NOMO-1 treated with dmso at 0.1 percent for 144 hours (cell line): ENCODE measurements around the gene MRPL14.
"Not testable (repeated sequence)": the region's sequence is repeated elsewhere in the genome, so short reads cannot be mapped to it uniquely, and the experiment has no call there.

Experiments used
- DNase-seq: peaks from one replicate; lab custom pipeline; 2025; ENCODE audit not compliant: unreplicated experiment; lab: John Stamatoyannopoulos, UW

Gene MRPL14

DNA sequence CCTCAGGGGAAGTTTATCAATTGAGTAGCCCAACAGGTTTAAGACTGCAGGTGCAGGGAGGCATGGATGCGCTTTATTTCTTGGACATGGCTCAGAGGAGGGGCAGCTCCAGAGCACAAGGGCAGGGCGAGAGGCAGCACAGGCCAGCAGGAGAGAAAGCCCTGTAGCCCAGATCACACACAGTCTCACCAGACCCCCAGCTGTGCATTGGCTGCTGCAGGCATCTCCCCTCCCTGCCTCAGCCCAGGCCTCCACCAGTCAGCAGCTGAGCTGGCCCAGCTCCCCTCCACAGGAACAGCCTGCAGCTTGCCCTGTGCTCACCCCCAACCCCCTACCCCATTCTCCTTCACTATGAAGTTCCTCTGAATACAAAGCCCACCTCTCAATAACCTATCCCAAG is 24.7 kb downstream of the MRPL14 start:
- DNase-seq = no peak

GRCh38 chr6:44101832-44102231 is 25.4 kb downstream of the MRPL14 start:
- DNase-seq = no peak

- no peak for DNase-seq
Measured at GRCh38 chr6:44100088-44100550, 27.1 kb downstream of the MRPL14 start.

- DNase-seq = no peak
Measured at GRCh38 chr6:44099192-44099591, 28.1 kb downstream of the MRPL14 start.

GRCh38 chr6:44097782-44098317 is 29.4 kb downstream of the MRPL14 start:
- DNase-seq = no peak

GRCh38 chr6:44096612-44097011 is 30.6 kb downstream of the MRPL14 start:
- DNase-seq = peak; percentile 45

- DNase-seq = not testable (repeated sequence)
Measured at GRCh38 chr6:44095243-44095623, 32.0 kb downstream of the MRPL14 start.

GRCh38 chr6:44094403-44095242 is 32.6 kb downstream of the MRPL14 start:
- no peak for DNase-seq

DNA sequence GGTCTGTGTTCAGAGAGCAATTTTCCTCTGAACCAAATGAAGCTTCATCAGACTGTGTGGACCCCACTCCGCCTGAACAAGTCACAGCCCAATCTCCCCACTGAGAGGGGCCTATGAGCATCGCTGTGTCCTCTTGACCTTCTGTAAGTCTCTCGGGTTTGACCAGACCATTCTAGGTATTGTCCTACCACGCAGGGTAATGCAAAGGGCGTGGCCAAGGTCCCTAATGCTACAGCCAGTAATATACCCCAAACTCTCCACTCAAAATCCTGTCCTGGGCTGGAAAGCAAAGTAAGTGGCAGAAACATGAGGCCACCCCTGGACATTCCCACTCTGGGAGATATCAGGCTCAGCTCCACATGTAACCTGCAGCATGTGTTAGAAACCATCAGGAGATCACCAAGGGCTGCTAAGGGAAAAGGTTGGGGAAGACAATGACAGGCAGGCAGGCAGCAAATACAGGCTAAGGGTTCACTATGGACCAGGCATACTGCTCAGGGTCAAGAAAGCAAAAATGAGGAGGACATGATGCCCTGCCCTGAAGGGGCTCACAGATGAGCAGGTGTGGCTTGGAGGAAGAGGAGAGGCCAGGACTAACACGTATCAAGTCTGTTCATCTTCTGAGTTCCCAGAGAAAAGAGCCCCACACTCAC is 33.4 kb downstream of the MRPL14 start:
- no peak for DNase-seq

- no peak for DNase-seq
Measured at GRCh38 chr6:44093066-44093465, 34.2 kb downstream of the MRPL14 start.

DNA sequence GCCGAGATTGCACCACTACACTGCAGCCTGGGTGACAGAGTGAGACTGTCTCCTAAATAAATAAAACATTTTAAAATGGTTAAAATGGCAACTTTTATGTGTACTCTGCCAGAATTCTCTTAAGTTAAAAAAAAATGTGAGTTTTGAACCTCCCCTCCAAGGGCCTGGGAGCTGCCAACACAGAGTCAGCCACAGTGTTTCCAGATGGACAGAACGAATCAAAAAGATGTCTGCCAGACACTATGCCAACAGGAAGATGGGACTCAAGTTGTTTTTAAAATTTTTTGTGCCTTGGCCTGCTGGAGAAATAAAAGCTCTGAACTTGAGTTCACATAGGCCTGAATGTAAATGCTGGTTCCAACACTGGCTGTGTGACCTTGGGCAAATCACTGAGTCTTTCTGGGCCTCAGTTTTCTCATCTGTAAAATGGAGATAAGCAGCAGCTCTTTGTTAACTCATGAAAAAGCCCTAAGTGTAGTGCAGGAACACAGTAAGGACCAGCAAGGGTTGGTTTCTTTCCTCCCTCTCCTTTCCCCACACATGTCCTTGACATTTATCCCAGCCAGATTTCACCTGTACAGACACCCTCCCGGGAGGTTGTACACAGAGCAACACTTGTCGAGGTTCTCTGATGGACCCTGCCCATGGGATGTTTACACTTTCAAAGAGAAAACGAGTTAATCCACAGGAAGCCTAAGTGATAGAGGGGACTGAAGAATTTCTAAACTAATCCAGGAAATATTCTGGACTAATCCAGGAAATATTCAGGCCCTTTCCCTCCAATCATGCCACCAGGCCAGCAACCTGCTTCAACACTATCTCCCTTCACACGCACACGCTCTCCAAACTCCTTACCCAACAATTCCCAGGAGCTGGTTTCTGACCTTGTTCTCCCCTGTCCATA is 35.0 kb downstream of the MRPL14 start:
- DNase-seq = no peak

- DNase-seq = not testable (repeated sequence)
Measured at GRCh38 chr6:44091356-44091755, 35.9 kb downstream of the MRPL14 start.

DNA sequence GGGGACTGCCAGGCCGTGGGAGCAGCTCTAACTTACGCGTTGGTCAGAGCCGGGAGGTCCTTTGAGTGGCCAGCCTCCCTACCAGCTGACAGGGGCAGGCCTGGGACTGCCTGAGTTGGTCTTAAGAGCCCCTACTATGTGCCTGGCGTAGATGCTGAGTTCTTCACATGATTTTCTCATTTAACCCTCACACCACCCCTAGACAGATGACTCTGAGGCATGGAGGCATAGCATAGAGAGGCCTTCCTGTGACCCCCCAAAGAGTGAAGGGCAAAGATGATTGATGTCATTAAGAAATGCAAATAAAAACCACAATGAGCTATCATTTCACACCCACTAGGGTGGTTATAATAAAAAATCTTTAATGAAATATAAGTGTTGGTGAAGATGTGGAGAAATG is 36.8 kb downstream of the MRPL14 start:
- DNase-seq = no peak

DNA sequence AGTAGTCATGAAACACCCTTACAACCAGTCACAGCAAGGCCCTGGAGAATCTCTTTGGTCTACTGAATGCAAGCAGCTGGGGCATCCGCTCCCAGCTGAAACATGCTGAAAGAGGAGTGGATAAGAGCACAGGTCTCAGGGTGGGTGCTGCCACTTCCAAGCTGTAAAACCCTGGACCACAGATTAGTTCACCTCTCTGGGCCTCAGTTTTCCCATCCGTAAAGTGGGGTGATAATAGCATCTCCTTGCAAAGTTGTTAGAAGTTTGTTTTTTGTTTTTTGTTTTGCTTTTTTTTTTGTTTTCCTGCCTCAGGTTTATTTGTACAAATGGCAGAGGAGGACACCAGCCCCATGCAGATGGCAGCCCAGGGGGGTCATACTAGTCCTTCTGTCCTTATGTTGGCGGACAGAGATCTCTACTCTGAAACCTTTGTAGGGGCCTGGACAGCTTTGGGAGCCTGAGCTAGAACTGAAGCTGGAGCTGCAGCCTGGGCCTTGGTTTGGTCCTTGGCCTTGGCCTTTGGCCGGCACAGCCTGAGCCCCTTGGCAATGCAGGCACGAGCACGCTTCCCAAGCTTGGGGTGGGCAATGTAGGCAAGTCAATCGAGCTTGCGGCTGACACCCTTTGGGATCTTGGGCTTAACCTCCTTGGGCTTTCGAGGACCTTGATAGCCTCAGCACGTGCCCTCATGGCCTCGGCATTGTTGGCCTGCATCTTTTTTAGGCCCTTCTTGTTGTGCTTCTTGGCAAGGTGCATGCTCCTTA is 38.2 kb downstream of the MRPL14 start:
- no peak for DNase-seq

- no peak for DNase-seq
Measured at GRCh38 chr6:44087623-44088022, 39.6 kb downstream of the MRPL14 start.

- no peak for DNase-seq
Measured at GRCh38 chr6:44086931-44087574, 40.2 kb downstream of the MRPL14 start.

GRCh38 chr6:44085219-44085618 is 42.0 kb downstream of the MRPL14 start:
- no peak for DNase-seq

DNA sequence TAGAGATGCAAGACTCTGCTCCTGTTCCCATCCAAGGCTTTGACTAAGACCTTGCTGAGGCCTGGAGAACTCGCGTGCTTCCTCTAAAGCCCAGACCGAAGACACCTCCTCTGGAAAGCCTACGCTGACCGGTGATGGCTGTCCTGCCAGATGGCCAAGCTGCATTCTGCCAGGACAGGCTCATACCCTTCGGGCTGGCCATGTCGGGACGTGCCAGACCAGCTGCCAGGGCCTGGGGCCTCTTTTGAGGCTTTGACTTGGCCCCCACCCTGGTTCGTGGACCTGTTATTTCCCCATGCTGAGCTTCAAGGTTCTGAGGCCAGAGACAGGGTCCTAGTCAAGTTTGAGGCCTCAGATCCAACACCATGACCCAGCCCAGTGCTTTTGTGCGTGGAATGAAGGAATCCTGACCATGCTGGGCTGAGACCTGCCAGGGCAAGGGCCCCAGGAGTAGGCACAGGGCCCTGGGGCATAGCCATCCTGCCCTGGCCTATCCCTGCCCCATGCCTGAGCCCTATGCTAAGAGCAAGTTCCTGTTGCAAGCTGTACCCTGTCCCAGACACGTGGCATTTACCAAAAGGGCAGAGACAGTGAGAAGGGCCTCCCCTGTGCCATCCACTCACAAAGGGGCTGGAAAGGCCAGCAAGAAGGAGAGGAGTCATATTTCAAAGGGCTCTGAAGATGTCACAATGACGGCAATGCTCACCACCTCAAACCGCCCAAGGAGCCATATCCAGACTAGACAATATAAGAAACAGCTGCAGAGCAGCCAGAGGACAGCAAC is 42.8 kb downstream of the MRPL14 start:
- DNase-seq = no peak

DNA sequence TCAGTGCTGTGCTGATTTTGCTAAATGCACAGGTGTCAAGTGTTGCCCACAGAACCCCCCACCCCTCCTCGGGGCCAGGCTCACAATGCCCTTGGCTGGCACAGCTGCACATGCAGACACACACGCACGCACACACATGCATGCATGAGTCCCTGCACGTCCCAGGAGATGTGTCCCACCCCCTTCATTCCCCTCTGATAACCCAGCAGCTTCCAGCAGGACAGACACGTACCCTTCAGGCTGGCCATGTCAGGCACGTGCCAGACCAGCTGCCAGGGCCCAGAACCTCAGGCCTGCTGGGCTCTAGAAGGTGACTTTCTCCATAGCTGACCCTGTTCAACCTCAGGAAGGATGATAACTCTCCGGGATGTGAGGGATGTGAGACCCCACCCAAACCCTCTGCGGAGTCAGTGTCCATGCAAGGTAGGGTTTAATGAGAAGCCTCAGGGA is 44.4 kb downstream of the MRPL14 start:
- no peak for DNase-seq
